IMR-90 (cell line): Measurements from ENCODE around the gene MGAT5. TPM values are rescaled to one million over a fixed set of nuclear protein-coding genes. Genes with fewer than 3 reads are reported as not detected.

Experiments used
- ATAC-seq: fragments of 200-7000 bp; cut with Tn5 transposase; 2 replicates; pipeline ENCODE4 v1.9.1; 2020; ENCODE audit warnings: low read depth, mild to moderate bottlenecking, moderate library complexity
- BruUV-seq: library from RNA; stranded (reverse); fragments of 400-500 nt; replicated peaks from 2 replicates; lab custom pipeline; 2021; lab: Mats Ljungman, UMichigan
- CTCF ChIA-PET: fragments of 300-600 bp; formaldehyde crosslinking; extraction: SDS; loops from one replicate; lab custom pipeline; 2021; ENCODE audit warnings: antibody characterized with exemption; lab: Yijun Ruan, JAX
- POLR2A ChIA-PET: fragments of 300-600 bp; sonication (Branson Sonifier 250); formaldehyde crosslinking; loops from one replicate; lab custom pipeline; 2022; ENCODE audit warnings: antibody characterized with exemption; ENCODE audit not compliant: unreplicated experiment; lab: Charles Lee
- DNase-seq: peaks from one replicate; pipeline ENCODE4 v3.0.0; 2013
- H2AFZ ChIP-seq: replicated peaks from 2 replicates; pipeline ENCODE3; 2013; ENCODE audit warnings: low read length, mild to moderate bottlenecking; ENCODE audit not compliant: poor library complexity
- H2AK5ac ChIP-seq: 2 replicates; pipeline ENCODE4 v1.6.1; 2013; ENCODE audit warnings: low read depth, low read length, inconsistent platforms
- H2AK9ac ChIP-seq: replicated peaks from 2 replicates; pipeline ENCODE3; 2013; ENCODE audit warnings: mild to moderate bottlenecking, low read depth, low read length, moderate library complexity; ENCODE audit not compliant: poor library complexity
- H2BK120ac ChIP-seq: 2 replicates; pipeline ENCODE4 v1.6.1; 2013; ENCODE audit warnings: low read depth, low read length, inconsistent platforms
- H2BK15ac ChIP-seq: 3 replicates; pipeline ENCODE4 v1.6.1; 2013; ENCODE audit warnings: low read depth, low read length, inconsistent platforms
- H2BK20ac ChIP-seq: 2 replicates; pipeline ENCODE4 v1.6.1; 2013; ENCODE audit warnings: low read depth, mild to moderate bottlenecking, inconsistent platforms, low read length, moderate library complexity
- H2BK5ac ChIP-seq: 2 replicates; pipeline ENCODE4 v1.6.1; 2013; ENCODE audit warnings: mild to moderate bottlenecking, low read depth, low read length, inconsistent platforms; ENCODE audit not compliant: poor library complexity, severe bottlenecking
- H3K14ac ChIP-seq: replicated peaks from 2 replicates; pipeline ENCODE4 v1.6.1; 2013; ENCODE audit warnings: low read depth, low read length, inconsistent platforms
- H3K18ac ChIP-seq: 2 replicates; pipeline ENCODE4 v1.6.1; 2013; ENCODE audit warnings: low read depth, low read length, control low read depth
- H3K23ac ChIP-seq: 2 replicates; pipeline ENCODE4 v1.6.1; 2013; ENCODE audit warnings: low read depth, low read length, inconsistent platforms
- H3K27ac ChIP-seq: 2 replicates; pipeline ENCODE4 v1.5.1; 2013; ENCODE audit warnings: mild to moderate bottlenecking, control low read depth, low read length; ENCODE audit not compliant: insufficient read depth
- H3K27me3 ChIP-seq: 2 replicates; pipeline ENCODE4 v1.6.1; 2013; ENCODE audit warnings: low read length; ENCODE audit not compliant: control insufficient read depth, insufficient read depth
- H3K36me3 ChIP-seq: 2 replicates; pipeline ENCODE4 v1.6.1; 2013; ENCODE audit warnings: low read length, mixed read lengths; ENCODE audit not compliant: control insufficient read depth, insufficient read depth
- H3K4ac ChIP-seq: 2 replicates; pipeline ENCODE4 v1.6.1; 2013; ENCODE audit warnings: low read depth, low read length, inconsistent platforms
- H3K4me1 ChIP-seq: 2 replicates; pipeline ENCODE4 v1.6.1; 2013; ENCODE audit warnings: low read length, mixed read lengths; ENCODE audit not compliant: control insufficient read depth, insufficient read depth
- H3K4me2 ChIP-seq: 2 replicates; pipeline ENCODE4 v1.6.1; 2013; ENCODE audit warnings: low read depth, mild to moderate bottlenecking, control low read depth, low read length, moderate library complexity
- H3K4me3 ChIP-seq: 2 replicates; pipeline ENCODE4 v1.5.1; 2013; ENCODE audit warnings: low read depth, mild to moderate bottlenecking, control low read depth, low read length, moderate library complexity; ENCODE audit not compliant: insufficient read depth
- H3K56ac ChIP-seq: 2 replicates; pipeline ENCODE4 v1.6.1; 2013; ENCODE audit warnings: low read length, inconsistent platforms; ENCODE audit not compliant: insufficient read depth; ENCODE audit errors: extremely low read depth
- H3K79me1 ChIP-seq, 2 experiments: 2 replicates each; pipeline ENCODE4 v1.6.1; 2013; ENCODE audit warnings: low read length in 2 of 2, inconsistent platforms in 1 of 2, low read depth in 1 of 2
- H3K9ac ChIP-seq: 2 replicates; pipeline ENCODE4 v1.6.1; 2013; ENCODE audit warnings: low read depth, low read length, control low read depth
- H3K9me1 ChIP-seq: 2 replicates; pipeline ENCODE4 v1.6.1; 2013; ENCODE audit warnings: low read length, inconsistent platforms; ENCODE audit not compliant: insufficient read depth
- H3K9me3 ChIP-seq: 2 replicates; pipeline ENCODE4 v1.6.1; 2013; ENCODE audit warnings: low read length; ENCODE audit not compliant: control insufficient read depth, insufficient read depth
- H4K20me1 ChIP-seq: 2 replicates; pipeline ENCODE4 v1.6.1; 2013; ENCODE audit warnings: low read length, inconsistent platforms; ENCODE audit not compliant: insufficient read depth
- H4K5ac ChIP-seq: 2 replicates; pipeline ENCODE4 v1.6.1; 2013; ENCODE audit warnings: mild to moderate bottlenecking, low read depth, low read length, control low read depth
- H4K8ac ChIP-seq, 2 experiments: 2 replicates each; pipeline ENCODE4 v1.6.1; 2013; ENCODE audit warnings: low read depth in 2 of 2, low read length in 2 of 2, control low read depth in 1 of 2, inconsistent platforms in 1 of 2
- H4K91ac ChIP-seq: 2 replicates; pipeline ENCODE4 v1.6.1; 2013; ENCODE audit warnings: low read depth, low read length, inconsistent platforms; ENCODE audit not compliant: insufficient read depth
- FOS ChIP-seq: fragments of 150-350 bp; IDR thresholded peaks from 2 replicates; pipeline ENCODE4 v1.6.1; 2016; ENCODE audit warnings: low read depth, low read length
- MAZ ChIP-seq: IDR thresholded peaks from 2 replicates; pipeline ENCODE4 v1.6.1; 2012; ENCODE audit warnings: low read depth, mild to moderate bottlenecking, low read length, improper control_type of control experiment, moderate library complexity, borderline replicate concordance
- MXI1 ChIP-seq: IDR thresholded peaks from 2 replicates; pipeline ENCODE4 v1.6.1; 2012; ENCODE audit warnings: low read depth, mild to moderate bottlenecking, low read length, moderate library complexity, borderline replicate concordance
- NFE2L2 ChIP-seq: fragments of 150-350 bp; IDR thresholded peaks from 2 replicates; pipeline ENCODE4 v1.6.1; 2016; ENCODE audit warnings: low read depth, mild to moderate bottlenecking, low read length
- POLR2A ChIP-seq: IDR thresholded peaks from 2 replicates; pipeline ENCODE4 v1.6.1; 2012; ENCODE audit warnings: mild to moderate bottlenecking, low read depth, low read length
- RCOR1 ChIP-seq: IDR thresholded peaks from 2 replicates; pipeline ENCODE4 v1.6.1; 2012; ENCODE audit warnings: mild to moderate bottlenecking, low read length, improper control_type of control experiment; ENCODE audit not compliant: insufficient replicate concordance
- WGBS, 2 experiments: methylation state at CpG; one replicate each; pipeline versions ENCODE4 v1.1.5 to v1.1.7; 2013; ENCODE audit warnings: missing lambda C conversion rate in 2 of 2; ENCODE audit not compliant: insufficient read length in 1 of 2; ENCODE audit errors: extremely low coverage in 2 of 2; 5-methylcytosine and 5-hydroxymethylcytosine counted together
- dilution Hi-C: fragments of 300-500 bp; cut with HindIII; formaldehyde crosslinking; loops from one replicate; pipeline ENCODE4 v1.14.3; 2018; ENCODE audit warnings: low sequenced_read_pairs; ENCODE audit not compliant: unreplicated experiment
- in situ Hi-C: fragments of 300-500 bp; cut with MboI; formaldehyde crosslinking; loops from 3 replicates; pipeline ENCODE4 v1.14.3; 2019; ENCODE audit warnings: low sequenced_read_pairs, inconsistent platforms, mixed read lengths
- intact Hi-C: fragments of 100-400 bp; cut with micrococcal nuclease; formaldehyde crosslinking; loops from 2 replicates; pipeline ENCODE4 v1.10.0; 2022
- polyA plus RNA-seq, 3 experiments: library from polyadenylated mRNA; depleted of rRNA; stranded (reverse); fragments of >200 nt; gene quantifications; 2 replicates each; pipeline ENCODE4 v1.2.3, GENCODE V29; 2012; ENCODE audit warnings: low replicate concordance in 1 of 3
- total RNA-seq: library from RNA; depleted of rRNA; stranded (reverse); fragments of >200 nt; gene quantifications from 2 replicates; pipeline ENCODE4 v1.2.3, GENCODE V29; 2012
- TF ChIP-seq, protein P1 (sequence below): fragments of 150-350 bp; IDR thresholded peaks from 2 replicates; pipeline ENCODE4 v1.6.1; 2016; ENCODE audit warnings: low read depth, mild to moderate bottlenecking, low read length, moderate library complexity, borderline replicate concordance
- TF ChIP-seq, protein P2 (sequence below): conservative IDR thresholded peaks from 2 replicates; pipeline ENCODE4 v1.5.1; 2012; ENCODE audit warnings: mild to moderate bottlenecking, low read depth, low read length, improper control_type of control experiment

Gene MGAT5
- total and polyA plus RNA-seq, 2 of the 4 experiments (the other 2 are of a cell fraction) = 22.9 to 59.9 TPM

DNA sequence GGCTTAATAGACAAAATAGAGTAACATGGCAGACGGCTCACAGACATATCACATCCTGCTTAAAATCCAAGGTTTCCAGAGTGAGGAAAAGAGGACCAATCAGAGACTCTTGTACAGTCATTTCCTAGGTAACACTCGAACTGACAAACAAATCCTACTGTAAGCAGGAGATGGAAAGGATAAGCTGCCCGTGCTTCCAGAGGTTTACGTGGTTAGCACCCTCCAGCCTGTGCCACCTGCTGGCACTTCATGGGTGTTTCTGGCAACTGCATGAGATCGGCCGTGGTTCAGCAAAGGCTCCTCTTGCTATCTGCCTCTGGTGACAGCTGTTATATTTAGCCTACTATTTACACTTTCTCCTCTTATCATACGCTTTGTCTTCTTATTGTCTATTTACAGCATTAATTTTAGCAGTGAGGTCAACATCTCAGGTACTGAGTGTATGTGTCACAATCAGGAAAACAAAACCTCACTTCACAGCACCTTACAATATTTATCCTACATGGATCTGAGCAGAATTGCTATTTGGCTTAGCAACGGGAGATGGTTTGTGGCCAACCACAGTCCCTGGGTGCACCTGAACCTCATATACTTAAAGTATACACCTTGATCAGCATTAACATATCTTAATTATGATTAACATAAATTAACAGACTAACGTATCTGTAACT lies 238.0 kb downstream of the MGAT5 start:
- POLR2A ChIA-PET = no interaction called here
- Histone ChIP-seq H2AK9ac (no peak overlapping the region), H2AK5ac (no peak overlapping the region), H2BK5ac (no peak overlapping the region), H3K9me3 (no peaks in the 10 kb centered on the region), H3K36me3 (no peaks in the 10 kb centered on the region), H3K9me1 (no peaks in the 10 kb centered on the region), H3K27me3 (peaks cover 33% of the 10 kb centered on the region), H3K56ac (no peak overlapping the region), H3K4me1 (no peaks in the 10 kb centered on the region), H3K4me3 (no peak overlapping the region), H2AFZ (no peak overlapping the region), H4K91ac (no peak overlapping the region), H3K4ac (no peak overlapping the region), H3K9ac (no peak overlapping the region), H4K8ac (no peak overlapping the region), H3K18ac (no peak overlapping the region), H3K4me2 (no peak overlapping the region), H3K14ac (no peak overlapping the region), H2BK15ac (no peak overlapping the region), H2BK20ac (no peak overlapping the region), H3K23ac (no peak overlapping the region), H3K27ac (no peak overlapping the region), H4K20me1 (no peaks in the 10 kb centered on the region), H3K79me1 (no peaks in the 10 kb centered on the region), H2BK120ac (no peak overlapping the region), H4K5ac (no peak overlapping the region)
- in situ Hi-C loops (no loop called here), dilution Hi-C loops (no loop called here), intact Hi-C loops (no loop called here)
- DNase-seq (no peak), ATAC-seq (no peak)
- no peak for TF ChIP-seq RCOR1
- no peak for TF ChIP-seq MXI1
- TF ChIP-seq, protein P1, sequence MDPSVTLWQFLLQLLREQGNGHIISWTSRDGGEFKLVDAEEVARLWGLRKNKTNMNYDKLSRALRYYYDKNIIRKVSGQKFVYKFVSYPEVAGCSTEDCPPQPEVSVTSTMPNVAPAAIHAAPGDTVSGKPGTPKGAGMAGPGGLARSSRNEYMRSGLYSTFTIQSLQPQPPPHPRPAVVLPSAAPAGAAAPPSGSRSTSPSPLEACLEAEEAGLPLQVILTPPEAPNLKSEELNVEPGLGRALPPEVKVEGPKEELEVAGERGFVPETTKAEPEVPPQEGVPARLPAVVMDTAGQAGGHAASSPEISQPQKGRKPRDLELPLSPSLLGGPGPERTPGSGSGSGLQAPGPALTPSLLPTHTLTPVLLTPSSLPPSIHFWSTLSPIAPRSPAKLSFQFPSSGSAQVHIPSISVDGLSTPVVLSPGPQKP = no peak
- TF ChIP-seq NFE2L2 = no peak
- TF ChIP-seq, protein P2, sequence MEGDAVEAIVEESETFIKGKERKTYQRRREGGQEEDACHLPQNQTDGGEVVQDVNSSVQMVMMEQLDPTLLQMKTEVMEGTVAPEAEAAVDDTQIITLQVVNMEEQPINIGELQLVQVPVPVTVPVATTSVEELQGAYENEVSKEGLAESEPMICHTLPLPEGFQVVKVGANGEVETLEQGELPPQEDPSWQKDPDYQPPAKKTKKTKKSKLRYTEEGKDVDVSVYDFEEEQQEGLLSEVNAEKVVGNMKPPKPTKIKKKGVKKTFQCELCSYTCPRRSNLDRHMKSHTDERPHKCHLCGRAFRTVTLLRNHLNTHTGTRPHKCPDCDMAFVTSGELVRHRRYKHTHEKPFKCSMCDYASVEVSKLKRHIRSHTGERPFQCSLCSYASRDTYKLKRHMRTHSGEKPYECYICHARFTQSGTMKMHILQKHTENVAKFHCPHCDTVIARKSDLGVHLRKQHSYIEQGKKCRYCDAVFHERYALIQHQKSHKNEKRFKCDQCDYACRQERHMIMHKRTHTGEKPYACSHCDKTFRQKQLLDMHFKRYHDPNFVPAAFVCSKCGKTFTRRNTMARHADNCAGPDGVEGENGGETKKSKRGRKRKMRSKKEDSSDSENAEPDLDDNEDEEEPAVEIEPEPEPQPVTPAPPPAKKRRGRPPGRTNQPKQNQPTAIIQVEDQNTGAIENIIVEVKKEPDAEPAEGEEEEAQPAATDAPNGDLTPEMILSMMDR = no peak
- no peak for TF ChIP-seq MAZ
- no peak for TF ChIP-seq POLR2A
- no peak for TF ChIP-seq FOS
- BruUV-seq = no TSS peak
- CTCF ChIA-PET = no interaction called here
- no CpG with 5 or more reads among the region's 9 CpGs for WGBS, 2 experiments
